NCI-H2107 treated with DMSO at 0.1 percent for 48 hours (cell line): ENCODE results near the gene ADAMTS5.

Experiments
- DNase-seq: peaks from one replicate; lab custom pipeline; 2025; ENCODE audit not compliant: unreplicated experiment; lab: John Stamatoyannopoulos, UW

ADAMTS5 gene

DNA sequence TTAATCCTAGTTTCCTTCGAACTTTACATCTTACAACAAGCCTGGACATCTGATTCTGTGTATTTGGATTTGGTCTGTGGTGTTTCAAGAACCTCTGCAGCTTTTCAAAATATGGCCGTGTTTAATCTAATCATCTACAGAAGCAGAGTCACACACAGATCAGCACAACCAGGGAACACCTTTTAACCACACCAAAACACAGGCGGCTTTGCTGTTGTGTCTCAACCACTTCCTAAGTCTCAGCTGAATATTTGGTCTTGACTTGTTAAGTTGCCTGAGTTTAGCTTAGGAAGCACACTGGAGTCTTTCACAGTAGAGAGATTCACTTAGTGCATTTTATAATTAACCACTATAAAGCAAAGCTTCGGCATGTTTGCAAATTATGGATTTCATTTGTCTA is 17.1 kb downstream of the ADAMTS5 start:
- no peak for DNase-seq

DNA sequence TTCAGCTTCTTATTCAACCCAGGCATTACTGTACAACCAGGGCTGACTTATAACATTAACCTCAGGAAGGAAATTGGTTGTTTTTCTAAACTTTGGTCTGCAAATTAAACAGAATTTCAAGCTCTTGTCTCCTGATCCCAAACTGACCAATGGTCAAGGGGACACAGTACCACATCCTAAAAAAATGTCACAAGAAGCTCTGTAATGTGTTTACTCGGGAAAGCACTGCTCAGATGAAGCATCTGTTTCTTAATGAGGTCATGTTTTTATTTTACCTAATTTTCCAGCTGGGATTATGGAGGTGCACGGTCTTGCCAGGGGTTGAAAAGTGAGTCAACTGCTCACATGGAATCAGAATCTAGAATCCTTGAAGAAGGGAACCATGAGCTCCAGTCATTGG is 18.7 kb downstream of the ADAMTS5 start:
- DNase-seq, result no peak

DNA sequence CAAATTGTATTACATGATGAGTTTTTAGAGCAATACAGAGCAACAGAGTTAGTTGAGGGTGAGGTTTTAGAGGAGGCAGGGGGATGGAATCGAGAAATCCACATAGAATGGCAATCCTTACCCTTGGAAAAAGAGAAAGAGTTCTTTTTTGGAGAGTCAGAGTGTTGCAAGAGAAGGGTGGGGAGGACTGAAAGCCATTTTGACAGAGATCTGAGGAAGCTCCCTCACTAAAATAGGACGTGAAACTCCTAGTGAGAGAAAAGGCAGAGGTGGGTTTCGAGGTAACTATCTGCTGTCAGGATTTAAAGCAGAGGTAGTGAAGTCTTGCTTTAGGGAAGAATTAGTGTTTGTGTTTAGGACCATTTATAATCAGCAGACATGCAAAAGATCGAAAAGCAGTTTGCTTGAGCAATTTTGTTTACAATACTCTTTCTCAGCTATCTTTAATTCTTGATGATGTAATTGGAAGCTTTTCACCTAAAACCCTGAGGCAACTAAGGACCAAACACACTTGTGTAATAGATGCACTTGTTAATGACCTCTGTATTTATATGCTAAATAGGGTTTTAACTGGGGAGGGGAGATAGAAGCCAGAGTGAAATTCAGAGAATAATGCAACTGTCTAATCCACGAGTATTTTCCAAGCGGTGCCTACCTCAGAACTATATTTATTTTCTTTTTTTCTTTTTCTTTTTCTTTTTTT is 20.0 kb downstream of the ADAMTS5 start:
- DNase-seq, result no peak

DNA sequence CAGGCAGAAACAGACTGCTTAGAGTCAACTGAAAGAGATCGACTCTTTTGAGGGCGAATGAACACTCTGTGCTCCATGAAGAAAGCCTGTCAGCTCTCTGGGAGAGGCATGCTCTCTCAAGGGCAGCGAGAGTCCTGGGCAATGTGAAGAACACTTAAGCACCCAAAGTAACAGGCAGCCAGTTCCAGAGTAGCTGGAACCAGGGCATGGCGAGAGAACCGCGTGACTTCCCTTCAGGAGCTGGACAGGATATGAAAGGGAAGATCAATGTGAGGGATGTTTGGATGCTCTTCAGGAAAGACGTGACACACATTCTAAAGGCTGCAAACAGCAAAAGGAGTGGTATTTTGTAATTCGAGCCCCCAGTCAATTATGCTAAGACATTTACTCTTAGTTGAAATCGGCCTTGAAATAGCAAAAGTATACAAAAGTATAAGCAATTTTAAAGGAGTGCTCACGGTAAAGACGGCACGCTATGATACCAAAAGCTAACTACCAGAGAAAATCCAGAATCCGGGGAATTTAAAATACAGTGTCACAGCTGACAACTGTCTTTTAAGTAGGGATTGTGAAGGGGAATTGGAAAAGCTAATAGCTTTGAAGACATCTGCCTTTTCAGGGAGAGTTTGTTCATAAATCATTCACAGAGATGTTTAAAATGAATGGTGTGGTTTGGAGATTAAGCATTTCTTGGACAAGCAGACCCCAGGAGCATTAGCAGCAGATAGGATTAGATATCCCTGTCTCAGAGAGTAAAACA is 20.8 kb downstream of the ADAMTS5 start:
- DNase-seq, result no peak

DNA sequence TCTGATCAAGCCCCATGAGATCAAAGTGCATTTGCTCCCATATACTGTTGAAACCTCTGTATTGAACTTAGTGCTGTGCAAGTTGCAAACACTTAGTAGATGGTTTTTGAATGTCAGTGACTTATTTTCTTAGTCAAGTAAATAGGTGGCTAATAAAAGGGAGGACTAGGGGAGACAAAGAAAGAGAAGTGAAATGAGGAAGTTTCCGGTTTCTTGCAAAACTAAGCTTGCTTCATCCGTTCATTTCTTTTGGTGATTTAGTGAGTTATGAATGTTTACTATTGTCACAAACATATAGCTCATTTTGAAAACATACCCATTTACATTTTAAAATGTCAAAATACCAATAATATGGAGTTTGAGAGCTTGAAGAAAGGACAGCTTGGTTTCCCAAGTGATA is 23.0 kb downstream of the ADAMTS5 start:
- DNase-seq, result no peak

DNA sequence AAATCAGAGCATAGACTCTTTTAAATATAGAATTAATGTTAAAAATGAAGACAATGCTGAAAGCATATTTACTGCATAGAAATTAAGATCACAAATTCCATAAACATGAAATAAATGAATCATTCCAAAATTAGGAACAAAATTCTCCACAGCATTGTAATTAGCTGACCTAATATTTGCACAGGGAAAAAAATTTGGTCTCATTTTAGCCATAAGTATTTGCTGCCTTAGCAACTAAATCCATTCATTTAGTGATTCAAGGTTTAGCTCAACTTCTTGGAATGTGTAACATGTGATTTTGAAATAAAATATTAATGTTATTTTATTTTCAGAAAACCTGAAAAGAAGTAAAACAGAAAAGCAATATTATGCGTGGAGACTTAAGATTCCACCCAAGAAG is 25.5 kb downstream of the ADAMTS5 start:
- no peak for DNase-seq

DNA sequence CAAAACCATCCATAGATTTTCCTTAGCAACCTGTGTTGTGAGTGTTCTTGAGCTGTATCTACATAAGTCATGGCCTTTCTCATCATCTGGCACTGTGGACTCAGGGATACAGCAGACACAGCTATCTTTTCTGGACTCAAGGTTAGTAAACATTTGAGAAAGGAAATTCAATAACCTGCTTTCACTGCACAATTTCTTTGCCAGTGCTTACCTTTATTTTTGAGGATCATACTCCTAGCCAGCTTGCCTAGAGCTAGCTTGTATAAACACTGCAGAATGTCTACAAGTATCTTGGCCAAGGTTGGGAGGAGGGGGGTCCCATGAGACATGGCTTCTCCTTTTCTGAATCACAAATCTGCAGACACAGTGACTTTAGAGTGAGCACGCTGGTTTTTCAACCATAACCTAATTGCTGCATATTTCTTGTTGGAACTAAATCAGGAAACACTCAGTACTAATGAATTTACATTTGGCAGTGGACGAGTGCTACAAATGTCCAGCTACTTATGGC is 27.2 kb downstream of the ADAMTS5 start:
- no peak for DNase-seq

DNA sequence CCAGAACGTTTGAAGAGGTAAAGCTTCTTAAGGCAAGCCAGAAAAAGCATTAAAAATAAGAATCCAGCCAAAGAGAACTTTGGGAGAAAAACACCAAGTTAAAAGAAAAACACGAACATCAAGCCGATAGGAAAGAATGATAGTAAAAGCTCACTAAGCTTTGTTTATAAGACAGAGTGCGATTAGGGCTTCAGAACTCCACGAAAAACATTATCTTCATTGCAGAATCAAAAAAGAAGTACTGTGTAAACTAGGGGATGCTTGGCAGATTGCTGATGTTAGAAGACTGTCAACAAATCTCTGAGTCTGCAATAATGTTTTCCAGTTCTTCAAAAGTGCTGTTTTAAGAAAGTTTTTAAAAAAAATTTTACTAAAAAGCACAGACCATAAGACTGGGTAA is 30.2 kb downstream of the ADAMTS5 start:
- no peak for DNase-seq

DNA sequence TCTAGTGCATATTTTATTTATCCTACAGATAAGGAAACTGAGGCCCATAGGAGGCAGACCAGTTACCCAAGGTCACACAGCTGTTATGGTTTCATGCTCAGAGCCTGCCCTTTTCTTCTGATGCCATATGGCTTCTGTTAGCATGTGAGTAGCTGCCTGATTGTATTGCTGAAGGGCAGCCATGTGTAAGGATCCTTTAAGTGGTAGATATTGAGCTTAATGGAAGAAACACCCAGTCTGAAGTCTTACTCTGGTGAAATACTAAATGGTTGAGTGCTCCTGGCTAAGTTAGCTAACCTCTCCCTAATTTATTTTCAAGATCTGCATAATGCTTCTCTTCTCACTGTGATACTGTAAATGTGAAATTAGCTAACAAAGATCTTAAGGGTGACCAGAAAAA is 30.9 kb downstream of the ADAMTS5 start:
- DNase-seq, result no peak

DNA sequence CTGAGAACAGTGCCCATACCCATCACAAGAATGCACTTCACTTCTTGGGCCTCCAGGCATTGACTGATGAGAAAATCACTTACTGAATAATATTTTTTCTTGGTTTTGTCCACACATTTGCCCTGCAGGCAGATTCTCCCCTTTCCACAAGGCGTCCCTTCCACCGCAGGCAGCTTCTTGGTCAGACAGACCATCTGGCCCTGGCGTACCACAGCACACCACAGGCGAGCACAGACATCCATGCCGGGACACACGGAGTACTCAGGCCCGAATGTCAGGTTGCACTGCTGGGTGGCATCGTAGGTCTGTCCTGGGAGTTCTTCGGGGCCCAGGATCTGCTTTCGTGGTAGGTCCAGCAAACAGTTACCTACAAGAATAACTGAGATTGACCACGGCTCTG is 32.5 kb downstream of the ADAMTS5 start:
- DNase-seq, result no peak

DNA sequence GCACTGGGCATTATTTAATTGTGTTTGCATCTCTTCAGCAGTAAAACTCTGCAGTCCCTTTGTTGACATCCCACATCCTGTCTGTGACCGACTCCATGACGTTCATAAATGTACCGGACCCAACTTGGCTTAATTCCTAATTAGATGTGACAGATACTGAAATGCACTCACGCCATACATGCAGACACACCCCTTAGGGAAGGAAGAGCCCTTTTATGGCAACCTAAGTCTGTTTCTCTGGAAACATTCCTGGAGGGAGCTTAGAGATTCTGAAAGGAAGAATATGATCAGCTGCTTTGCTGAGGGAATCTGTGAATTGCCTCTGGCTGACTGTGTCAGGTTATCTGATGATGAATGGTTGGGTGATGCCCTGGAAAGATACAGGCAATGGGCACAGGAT is 33.4 kb downstream of the ADAMTS5 start:
- no peak for DNase-seq

DNA sequence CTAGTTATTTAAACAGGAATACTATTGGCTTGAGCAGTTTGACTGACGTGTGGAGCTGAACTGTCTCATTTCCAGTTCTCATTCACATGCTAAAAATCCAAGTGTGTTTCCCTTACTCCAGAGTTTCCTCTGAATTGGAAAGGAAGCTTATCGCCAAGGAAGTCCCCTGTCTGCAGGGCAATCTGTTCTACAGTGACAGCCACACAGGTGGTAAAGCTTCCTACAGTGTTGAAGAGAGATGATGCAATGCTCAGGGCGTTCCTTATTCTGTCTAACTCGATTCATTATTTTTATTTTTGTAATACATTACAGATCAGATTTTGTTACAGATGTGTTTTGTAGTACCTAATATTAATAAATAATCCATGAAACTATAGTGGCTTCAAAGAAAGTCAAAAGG is 41.3 kb downstream of the ADAMTS5 start:
- DNase-seq, result no peak

DNA sequence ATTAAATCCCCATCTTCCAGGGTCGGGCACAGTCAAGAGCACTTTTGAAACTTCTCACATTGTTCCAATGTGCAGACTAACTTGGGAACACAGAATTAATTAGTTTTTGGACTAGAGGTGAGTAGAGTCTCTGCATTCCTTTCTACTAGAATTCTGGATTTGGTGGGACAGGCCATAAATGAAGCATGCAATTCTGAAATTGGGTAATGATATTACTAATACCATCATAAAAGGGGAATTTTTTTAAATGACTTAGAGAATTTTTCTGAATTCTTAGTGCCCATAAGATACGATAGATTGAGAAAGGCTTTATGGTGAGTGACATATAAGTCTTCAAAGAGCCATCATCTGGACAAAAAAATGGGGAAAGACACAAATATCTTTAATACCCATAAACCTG is 41.8 kb downstream of the ADAMTS5 start:
- DNase-seq, result no peak

DNA sequence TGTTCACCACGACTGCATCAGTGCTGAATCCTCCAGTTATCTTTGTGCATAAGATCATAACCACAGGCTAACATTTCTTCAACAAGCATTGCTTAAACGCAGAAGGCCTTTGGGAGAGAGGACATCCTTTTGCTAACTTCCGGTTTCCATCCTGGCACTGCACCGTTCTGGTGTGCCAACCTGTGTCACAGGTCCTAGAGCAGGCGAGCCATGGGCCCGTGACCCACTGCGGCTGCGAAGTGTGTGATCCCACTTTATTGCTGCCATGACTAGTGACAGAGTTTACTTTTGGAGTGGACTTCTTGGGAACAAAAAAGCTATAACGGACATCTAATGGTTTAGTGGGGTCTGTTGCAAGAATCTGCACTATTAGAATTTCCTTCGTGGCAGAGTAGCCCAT is 42.9 kb downstream of the ADAMTS5 start:
- DNase-seq, result no peak

DNA sequence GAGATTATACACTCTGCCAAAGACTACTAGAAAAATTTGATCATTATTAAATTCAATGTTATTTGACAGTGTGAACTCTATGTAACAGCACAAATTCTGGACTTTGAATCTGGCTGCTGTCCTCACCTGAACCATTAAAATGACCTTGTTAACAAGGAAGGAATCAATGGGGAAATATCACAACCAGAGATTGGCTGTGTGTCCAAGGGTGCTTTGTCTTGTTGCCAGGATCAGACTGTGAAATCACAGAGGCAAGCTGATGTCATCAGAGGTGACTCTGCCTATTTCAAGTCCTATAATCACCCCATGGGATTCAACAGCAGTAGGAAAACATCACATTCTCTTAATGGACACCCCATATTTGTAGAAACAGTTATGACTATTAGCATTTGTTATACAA is 46.8 kb downstream of the ADAMTS5 start:
- no peak for DNase-seq

DNA sequence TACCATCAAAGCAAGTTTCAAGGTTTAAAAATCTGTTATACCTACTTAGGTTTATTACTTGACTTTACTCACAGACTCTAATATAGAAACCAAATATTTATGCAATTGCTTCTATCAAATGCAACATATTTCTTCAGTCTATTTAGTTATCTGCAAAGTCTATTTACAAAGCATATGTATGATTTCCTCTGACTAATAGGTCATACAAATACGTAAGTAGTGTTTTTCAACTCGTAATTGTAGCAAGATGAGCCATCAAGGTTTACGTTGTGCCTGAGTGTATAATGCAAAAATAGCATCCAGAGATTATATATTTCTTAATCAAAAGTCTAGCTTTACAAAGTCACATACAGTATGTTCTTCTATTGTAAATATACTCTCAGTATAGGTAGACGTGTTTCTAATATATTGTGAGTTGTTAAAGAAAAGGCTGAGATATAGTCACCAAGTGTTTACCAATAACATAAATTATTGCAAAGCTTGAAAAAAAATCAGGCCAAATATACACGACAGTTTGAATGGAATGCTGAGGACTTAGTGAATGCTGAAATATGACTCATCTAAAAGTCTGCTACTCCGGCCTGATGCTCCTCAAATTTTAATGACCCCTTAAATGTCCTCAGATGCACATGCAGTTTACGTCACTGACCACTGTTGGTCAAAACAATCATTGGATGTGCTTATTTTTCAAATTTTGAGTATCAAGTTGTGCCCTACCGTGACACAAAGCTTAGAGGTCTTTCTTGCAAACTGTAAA is 48.4 kb downstream of the ADAMTS5 start:
- no peak for DNase-seq

DNA sequence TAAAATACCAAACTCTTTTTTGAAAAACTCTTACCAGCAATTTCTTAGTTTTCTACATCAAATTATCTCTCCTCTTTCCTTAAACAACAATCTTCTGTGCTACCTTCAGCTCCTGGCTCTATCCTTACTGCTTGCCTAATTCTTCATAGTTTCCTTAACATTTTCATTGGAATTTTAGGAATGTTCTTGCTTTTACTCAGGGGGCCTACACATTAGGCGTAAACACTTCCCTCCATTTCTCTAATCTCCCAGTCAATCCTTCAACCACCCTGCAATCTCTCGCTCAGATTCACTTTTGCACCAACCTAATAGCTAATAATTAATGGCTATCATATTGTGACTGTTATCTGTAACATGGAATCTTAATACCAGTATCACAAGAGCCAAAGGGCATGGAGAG is 50.1 kb downstream of the ADAMTS5 start:
- DNase-seq, result no peak

DNA sequence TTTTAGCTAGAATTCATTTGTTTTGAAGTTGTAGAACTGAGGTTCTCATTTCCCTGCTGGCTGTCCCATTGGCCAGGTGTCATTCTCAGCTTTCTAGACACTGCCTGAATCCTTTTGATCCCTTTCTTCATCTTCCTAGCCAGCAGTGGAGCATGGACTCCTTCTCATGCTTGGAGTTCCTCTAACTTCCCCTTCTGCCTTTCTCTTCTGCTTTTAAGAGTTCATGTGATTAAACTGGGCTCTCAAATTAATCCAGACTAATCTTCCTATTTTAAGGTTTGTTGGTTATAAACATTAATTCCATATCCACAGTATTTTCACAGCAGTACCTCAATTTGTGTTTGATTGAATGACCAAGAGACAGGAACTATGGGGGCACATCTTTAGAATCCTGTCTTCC is 52.3 kb downstream of the ADAMTS5 start:
- no peak for DNase-seq

DNA sequence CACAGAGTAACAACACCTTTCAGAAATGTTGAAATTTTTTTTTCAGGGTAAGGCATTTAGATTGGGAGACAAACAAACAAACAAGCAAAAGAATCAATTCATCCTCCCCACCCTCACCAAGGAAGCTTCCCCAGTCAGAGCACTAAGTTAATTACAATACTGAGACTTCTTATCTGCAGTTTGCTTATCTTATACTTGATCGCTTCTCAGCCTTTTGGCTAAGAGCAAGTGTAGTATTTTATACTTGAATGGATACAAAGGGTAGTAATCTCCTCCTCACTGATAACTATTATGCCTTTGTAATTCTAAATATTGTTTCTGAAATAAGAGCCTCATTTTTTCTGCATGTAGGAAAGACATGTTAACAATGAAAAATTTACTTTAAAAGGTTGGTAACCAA is 54.4 kb downstream of the ADAMTS5 start:
- no peak for DNase-seq

DNA sequence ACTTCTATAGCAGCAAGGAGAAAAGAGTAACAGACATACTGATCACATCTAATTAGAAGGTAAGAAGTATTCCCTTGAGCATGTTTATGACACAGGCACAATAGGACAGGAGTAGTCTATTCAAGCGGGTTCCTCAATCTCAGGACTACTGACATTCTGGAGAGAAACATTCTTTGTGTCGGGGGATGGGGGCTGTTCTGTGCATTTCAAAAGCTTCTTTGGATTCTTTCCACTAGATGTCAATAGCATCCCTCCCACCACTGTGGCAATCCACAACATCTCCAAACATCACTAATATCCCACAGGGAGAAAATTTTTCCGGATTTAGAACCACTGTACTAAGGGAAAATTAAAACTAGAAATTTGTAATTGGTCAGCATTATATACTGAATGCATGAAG is 56.9 kb downstream of the ADAMTS5 start:
- no peak for DNase-seq

DNA sequence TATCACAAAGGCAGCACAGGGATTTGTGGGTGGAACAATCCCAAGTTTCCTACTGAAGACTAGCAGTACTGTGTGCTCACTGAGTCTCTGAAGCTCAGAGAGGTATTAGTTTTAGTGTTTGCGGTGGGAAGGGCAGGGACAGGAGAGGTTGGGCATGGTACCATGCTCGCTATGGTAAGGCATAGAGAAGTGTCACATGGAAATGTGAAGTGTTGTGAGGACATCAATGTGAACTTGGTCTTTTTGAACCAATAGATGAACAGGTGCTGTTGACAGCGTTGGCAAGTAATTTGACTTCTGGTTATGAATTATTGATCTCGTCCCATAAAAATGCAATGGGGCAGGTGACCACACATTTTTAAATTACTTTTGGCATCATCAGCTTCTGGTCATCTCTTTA is 65.9 kb downstream of the ADAMTS5 start:
- no peak for DNase-seq

DNA sequence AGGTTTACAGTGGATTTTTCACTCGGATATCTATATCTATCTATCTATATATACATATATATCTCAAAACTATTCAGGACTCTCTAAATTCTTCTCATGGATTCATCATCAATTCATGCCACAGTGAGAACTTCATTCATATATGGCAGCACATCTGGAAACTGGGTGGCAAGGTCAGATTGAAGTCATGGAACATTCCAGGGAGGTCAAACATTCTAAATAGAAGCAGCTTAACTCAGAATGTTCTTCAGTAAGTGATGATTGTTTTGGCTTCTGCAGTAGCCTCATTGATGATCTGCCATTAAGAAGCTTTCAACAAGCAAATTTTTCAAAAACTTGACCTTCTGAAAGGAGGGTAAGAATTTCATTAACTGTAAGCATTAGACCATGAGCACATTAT is 74.7 kb downstream of the ADAMTS5 start:
- DNase-seq, result no peak
